ENCODE measurements around the gene ENTPD8. TPM values are rescaled to one million over a fixed set of nuclear protein-coding genes. Genes with fewer than 3 reads are reported as not detected.

Gene ENTPD8
- total RNA-seq, 1 donor from 2014 or later, result 0.24 TPM

- H3K9me3 Mint-ChIP-seq (ENCODE audit: unreplicated experiment), result no peaks in the 10 kb centered on the region
- no peak overlapping the region for H3K27ac Mint-ChIP-seq (ENCODE audit: unreplicated experiment)
- no peaks in the 10 kb centered on the region for H3K36me3 Mint-ChIP-seq (ENCODE audit: unreplicated experiment)
- no peaks in the 10 kb centered on the region for H3K4me1 Mint-ChIP-seq (ENCODE audit: unreplicated experiment)
- peaks cover 9% of the 10 kb centered on the region for H3K27me3 Mint-ChIP-seq (ENCODE audit: unreplicated experiment)
- TF ChIP-seq, protein P1, sequence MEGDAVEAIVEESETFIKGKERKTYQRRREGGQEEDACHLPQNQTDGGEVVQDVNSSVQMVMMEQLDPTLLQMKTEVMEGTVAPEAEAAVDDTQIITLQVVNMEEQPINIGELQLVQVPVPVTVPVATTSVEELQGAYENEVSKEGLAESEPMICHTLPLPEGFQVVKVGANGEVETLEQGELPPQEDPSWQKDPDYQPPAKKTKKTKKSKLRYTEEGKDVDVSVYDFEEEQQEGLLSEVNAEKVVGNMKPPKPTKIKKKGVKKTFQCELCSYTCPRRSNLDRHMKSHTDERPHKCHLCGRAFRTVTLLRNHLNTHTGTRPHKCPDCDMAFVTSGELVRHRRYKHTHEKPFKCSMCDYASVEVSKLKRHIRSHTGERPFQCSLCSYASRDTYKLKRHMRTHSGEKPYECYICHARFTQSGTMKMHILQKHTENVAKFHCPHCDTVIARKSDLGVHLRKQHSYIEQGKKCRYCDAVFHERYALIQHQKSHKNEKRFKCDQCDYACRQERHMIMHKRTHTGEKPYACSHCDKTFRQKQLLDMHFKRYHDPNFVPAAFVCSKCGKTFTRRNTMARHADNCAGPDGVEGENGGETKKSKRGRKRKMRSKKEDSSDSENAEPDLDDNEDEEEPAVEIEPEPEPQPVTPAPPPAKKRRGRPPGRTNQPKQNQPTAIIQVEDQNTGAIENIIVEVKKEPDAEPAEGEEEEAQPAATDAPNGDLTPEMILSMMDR (IDR thresholded peaks at IDR 0.05), result no peak
- DNase-seq (ENCODE audit: extremely low spot score, unreplicated experiment), result no peak
- no peak overlapping the region for H3K4me3 Mint-ChIP-seq (ENCODE audit: unreplicated experiment)
Observed at GRCh38 chr9:137465000-137465719, 24.0 kb upstream of the ENTPD8 start.

DNA sequence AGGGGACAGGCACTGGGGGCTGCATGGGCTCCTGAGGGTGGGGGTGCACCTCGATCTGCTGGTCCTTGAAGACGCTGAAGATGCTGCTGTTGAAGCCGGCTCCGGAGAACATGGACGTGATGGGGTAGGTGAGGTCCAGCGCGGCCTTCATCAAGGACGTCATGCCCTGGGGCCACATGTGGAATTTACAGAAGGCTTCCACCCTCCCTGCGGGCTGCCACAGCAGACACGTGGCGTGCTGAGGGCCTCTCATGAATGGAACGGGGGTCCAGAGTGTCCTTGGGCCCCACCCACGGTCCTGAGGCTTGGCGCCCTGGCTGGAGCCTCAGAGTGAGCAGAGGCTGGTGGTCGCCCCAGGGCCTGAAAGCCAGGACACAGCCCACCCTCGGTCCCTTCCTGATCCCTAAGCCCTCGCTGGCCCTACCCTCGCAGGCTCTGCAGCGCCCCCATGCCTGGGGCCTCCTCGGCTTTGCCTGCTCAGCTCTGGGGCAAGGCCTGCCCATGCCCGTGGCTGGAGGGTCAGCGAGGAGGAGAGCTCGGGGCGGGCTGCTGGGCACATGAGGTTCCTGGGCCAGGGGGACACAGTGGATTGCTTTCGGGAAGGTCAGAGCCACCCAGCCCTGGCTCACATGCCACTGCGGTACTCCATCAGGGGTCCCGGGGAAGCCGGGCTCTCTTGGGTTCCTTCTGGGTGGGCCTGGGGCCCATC lies 23.3 kb upstream of the ENTPD8 start:
- no peak for DNase-seq (ENCODE audit: extremely low spot score, unreplicated experiment)
- Mint-ChIP-seq H3K4me1 (ENCODE audit: unreplicated experiment) (no peaks in the 10 kb centered on the region), H3K27me3 (ENCODE audit: unreplicated experiment) (peaks cover 8% of the 10 kb centered on the region), H3K27ac (ENCODE audit: unreplicated experiment) (no peak overlapping the region), H3K4me3 (ENCODE audit: unreplicated experiment) (no peak overlapping the region), H3K36me3 (ENCODE audit: unreplicated experiment) (no peaks in the 10 kb centered on the region), H3K9me3 (ENCODE audit: unreplicated experiment) (no peaks in the 10 kb centered on the region)
- TF ChIP-seq, protein P1 (IDR thresholded peaks at IDR 0.05), result no peak

DNA sequence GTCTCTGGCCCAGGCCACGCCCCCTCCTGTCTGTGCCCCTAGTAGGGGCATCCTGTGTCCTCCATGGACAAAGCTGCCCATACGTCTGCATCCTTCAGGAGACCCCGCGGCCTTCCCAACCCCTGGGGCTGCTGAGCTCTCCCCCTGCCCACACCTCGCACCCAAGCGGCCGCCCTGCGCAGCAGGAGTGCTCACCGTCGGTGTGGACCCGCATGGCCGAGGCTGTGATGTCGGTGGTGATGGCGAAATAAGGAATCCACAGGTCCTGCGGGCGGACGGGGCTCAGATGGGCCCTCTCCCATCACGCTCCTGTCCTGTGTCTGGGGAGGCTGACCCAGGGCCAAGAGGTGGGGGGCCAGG lies 22.8 kb upstream of the ENTPD8 start:
- DNase-seq (ENCODE audit: extremely low spot score, unreplicated experiment), result no peak
- H3K27ac Mint-ChIP-seq (ENCODE audit: unreplicated experiment), result no peak overlapping the region
- H3K27me3 Mint-ChIP-seq (ENCODE audit: unreplicated experiment), result peaks cover 3% of the 10 kb centered on the region
- no peak overlapping the region for H3K4me3 Mint-ChIP-seq (ENCODE audit: unreplicated experiment)
- no peaks in the 10 kb centered on the region for H3K36me3 Mint-ChIP-seq (ENCODE audit: unreplicated experiment)
- no peaks in the 10 kb centered on the region for H3K4me1 Mint-ChIP-seq (ENCODE audit: unreplicated experiment)
- TF ChIP-seq, protein P1 (IDR thresholded peaks at IDR 0.05), result no peak
- H3K9me3 Mint-ChIP-seq (ENCODE audit: unreplicated experiment), result no peaks in the 10 kb centered on the region

- H3K9me3 Mint-ChIP-seq (ENCODE audit: unreplicated experiment), result no peaks in the 10 kb centered on the region
- TF ChIP-seq, protein P1 (IDR thresholded peaks at IDR 0.05), result no peak
- H3K27me3 Mint-ChIP-seq (ENCODE audit: unreplicated experiment), result peaks cover under 1% of the 10 kb centered on the region
- no peaks in the 10 kb centered on the region for H3K36me3 Mint-ChIP-seq (ENCODE audit: unreplicated experiment)
- no peaks in the 10 kb centered on the region for H3K4me1 Mint-ChIP-seq (ENCODE audit: unreplicated experiment)
- no peak for DNase-seq (ENCODE audit: extremely low spot score, unreplicated experiment)
- H3K4me3 Mint-ChIP-seq (ENCODE audit: unreplicated experiment), result no peak overlapping the region
- no peak overlapping the region for H3K27ac Mint-ChIP-seq (ENCODE audit: unreplicated experiment)
Observed at GRCh38 chr9:137462986-137463930, 22.1 kb upstream of the ENTPD8 start.
